VCaP (cell line): ENCODE results near the gene PCNT.

ENCODE experiments used
- H3K27ac ChIP-seq: fragments of 450-650 bp; 2 replicates; pipeline ENCODE4 v1.5.1; 2017
- TF ChIP-seq, protein P1 (sequence below): fragments of 450-650 bp; conservative IDR thresholded peaks from 2 replicates; pipeline ENCODE4 v1.5.1; 2017; ENCODE audit warnings: mild to moderate bottlenecking, moderate library complexity

The PCNT gene

DNA sequence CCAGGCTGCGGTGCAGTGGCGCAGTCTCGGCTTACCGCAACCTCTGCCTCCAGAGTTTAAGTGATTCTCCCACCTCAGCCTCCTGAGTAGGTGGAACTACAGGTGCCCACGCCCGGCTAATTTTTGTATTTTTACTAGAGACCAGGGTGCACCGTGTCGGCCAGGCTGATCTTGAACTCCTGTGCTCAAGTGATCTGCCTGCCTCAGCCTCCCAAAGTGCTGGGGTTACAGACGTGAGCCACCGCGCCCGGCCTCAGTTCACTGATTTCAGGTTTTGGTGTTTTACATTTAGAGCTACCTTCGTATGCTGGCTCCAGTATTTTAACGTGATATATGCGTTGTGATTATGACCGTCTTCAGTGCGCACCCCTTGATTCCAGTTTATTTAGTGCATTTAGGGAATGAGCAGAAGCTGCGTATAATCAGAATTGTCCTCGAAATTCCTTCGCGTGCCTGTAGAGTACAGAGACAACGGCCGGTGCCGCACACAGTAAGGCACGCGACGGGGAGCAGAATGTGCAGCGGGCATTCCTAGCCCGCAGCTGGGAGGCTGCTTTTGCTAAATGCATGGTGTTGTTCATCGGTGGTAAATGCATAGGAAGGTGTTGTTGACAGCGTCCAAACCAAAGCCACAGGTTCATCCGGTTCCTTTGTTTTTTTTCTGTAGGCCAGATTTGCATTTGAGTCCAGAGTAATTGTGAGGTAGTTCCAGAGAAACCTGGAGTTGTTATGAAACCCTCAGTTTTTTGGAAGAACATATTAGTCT lies 85.9 kb downstream of the PCNT start:
- TF ChIP-seq, protein P1, sequence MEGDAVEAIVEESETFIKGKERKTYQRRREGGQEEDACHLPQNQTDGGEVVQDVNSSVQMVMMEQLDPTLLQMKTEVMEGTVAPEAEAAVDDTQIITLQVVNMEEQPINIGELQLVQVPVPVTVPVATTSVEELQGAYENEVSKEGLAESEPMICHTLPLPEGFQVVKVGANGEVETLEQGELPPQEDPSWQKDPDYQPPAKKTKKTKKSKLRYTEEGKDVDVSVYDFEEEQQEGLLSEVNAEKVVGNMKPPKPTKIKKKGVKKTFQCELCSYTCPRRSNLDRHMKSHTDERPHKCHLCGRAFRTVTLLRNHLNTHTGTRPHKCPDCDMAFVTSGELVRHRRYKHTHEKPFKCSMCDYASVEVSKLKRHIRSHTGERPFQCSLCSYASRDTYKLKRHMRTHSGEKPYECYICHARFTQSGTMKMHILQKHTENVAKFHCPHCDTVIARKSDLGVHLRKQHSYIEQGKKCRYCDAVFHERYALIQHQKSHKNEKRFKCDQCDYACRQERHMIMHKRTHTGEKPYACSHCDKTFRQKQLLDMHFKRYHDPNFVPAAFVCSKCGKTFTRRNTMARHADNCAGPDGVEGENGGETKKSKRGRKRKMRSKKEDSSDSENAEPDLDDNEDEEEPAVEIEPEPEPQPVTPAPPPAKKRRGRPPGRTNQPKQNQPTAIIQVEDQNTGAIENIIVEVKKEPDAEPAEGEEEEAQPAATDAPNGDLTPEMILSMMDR: no peak

GRCh38 chr21:46410516-46410915 lies 86.6 kb downstream of the PCNT start:
- TF ChIP-seq, protein P1: no peak
- H3K27ac ChIP-seq: no peak overlapping the region

More for the DNA sequence above, 85.9 kb downstream of the PCNT start:
- no peak overlapping the region for H3K27ac ChIP-seq

DNA sequence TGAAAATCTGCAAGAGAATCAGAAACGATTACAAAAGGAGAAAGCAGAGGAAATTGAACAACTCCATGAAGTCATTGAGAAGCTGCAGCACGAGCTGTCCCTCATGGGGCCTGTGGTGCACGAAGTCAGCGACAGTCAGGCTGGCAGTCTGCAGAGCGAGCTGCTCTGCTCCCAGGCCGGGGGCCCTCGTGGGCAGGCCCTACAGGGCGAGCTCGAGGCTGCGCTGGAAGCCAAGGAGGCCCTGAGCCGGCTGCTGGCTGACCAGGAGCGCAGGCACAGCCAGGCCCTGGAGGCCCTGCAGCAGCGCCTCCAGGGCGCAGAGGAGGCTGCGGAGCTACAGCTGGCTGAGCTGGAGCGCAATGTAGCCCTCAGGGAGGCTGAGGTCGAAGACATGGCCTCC lies 87.3 kb downstream of the PCNT start:
- no peak overlapping the region for H3K27ac ChIP-seq
- TF ChIP-seq, protein P1: no peak

DNA sequence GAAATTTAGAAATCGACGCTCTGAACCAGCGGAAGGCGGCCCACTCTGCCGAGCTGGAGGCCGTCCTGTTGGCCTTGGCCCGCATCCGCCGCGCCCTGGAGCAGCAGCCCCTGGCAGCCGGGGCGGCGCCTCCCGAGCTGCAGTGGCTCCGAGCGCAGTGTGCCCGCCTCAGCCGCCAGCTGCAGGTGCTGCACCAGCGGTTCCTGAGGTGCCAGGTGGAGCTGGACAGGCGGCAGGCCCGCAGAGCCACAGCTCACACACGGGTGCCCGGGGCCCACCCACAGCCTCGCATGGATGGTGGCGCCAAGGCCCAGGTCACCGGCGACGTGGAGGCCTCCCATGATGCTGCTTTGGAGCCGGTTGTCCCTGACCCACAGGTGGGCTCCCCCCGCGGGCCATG lies 87.7 kb downstream of the PCNT start:
- TF ChIP-seq, protein P1: no peak
- no peak overlapping the region for H3K27ac ChIP-seq

DNA sequence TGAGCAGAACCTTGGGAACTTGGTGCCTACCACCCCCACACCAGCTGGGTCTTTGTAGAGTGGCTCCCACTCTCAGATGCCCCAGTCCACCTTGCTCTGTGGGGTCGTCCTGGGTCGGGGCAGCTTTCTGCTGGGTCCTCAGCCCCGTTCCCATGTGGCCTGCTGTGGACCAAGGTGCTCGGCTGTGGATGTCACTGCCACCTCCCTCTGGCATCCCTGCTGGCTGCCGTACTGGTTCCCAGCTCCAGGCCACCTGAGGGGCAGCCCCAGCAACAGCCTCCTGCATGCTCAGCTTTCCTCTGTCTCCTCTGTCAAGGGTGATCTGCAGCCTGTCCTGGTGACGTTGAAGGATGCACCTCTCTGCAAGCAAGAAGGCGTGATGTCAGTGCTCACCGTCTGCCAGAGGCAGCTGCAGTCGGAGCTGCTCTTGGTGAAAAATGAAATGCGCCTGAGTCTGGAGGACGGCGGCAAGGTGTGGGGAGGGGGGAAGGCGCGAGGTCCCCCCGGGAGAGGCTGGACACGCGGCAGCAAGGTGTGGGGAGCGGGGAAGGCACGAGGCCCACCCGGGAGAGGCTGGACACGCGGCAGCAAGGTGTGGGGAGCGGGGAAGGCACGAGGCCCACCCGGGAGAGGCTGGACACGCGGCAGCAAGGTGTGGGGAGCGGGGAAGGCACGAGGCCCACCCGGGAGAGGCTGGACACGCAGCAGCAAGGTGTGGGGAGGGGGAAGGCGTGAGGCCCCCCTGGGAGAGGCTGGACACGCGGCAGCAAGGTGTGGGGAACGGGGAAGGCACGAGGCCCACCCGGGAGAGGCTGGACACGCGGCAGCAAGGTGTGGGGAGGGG lies 88.8 kb downstream of the PCNT start:
- TF ChIP-seq, protein P1: no peak
- no peak overlapping the region for H3K27ac ChIP-seq

GRCh38 chr21:46413365-46413696 lies 89.4 kb downstream of the PCNT start:
- TF ChIP-seq, protein P1: no peak
- no peak overlapping the region for H3K27ac ChIP-seq

DNA sequence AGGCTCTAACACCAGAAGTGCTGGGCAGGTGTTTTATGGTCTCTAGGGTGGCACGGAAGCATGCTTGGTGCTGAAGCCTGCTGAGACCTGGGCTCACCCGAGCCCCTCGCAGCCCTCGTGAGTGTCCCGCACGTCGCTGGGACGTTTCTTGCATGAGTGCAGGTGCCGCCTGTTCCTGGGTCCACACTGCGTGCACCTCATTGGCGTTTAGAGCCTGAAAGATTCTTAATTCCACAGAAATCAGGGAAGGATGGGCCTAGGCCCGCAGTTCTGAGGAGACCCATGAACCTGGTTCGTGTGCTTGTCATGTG lies 91.0 kb downstream of the PCNT start:
- H3K27ac ChIP-seq: no peak overlapping the region
- TF ChIP-seq, protein P1: no peak
